Peyer's patch (tissue), 4 donors: ENCODE results near the gene TMEM258. TPM values are rescaled to one million over a fixed set of nuclear protein-coding genes. Genes with fewer than 3 reads are reported as not detected.
A peak's percentile ranks its signal among the peaks of the same experiment; 100 is the strongest.

Source experiments
- DNase-seq, 3 donors: peaks; one replicate each; pipeline ENCODE4 v3.0.0-alpha.2; 2017 to 2019
- H3K27ac ChIP-seq, 4 donors: fragments of 200-600 bp; sonication (generic); one replicate each; pipeline ENCODE4 v1.5.1; 2016 to 2019
- H3K27me3 ChIP-seq, 2 donors: fragments of 200-600 bp; sonication (generic); one replicate each; pipeline ENCODE4 v1.5.1; 2019
- H3K36me3 ChIP-seq, 3 donors: fragments of 200-600 bp; sonication (generic); one replicate each; pipeline ENCODE4 v1.5.1; 2016 to 2019
- H3K4me1 ChIP-seq, 4 donors: fragments of 200-600 bp; sonication (generic); one replicate each; pipeline ENCODE4 v1.5.1; 2016 to 2019
- H3K4me3 ChIP-seq, 4 donors: fragments of 200-600 bp; sonication (generic); 1 replicate in 3 of 4; 2 replicates in 1 of 4; pipeline ENCODE4 v1.5.1; 2016 to 2019; ENCODE audit warnings: mild to moderate bottlenecking in 1 of 4
- H3K9me3 ChIP-seq, 4 donors: fragments of 200-600 bp; sonication (generic); one replicate each; pipeline ENCODE4 v1.5.1; 2016 to 2019; ENCODE audit warnings: mild to moderate bottlenecking in 1 of 4
- CTCF ChIP-seq, 6 experiments: fragments of 450-650 bp in 4 of 6; fragments of 200-600 bp in 2 of 6; sonication (generic) in 1 of 6; IDR thresholded peaks; one replicate each; pipeline ENCODE4 v1.5.1; 2017 to 2019; ENCODE audit warnings: antibody characterized with exemption in 6 of 6, mild to moderate bottlenecking in 3 of 6, moderate library complexity in 1 of 6
- POLR2A ChIP-seq, 2 donors: fragments of 450-650 bp; IDR thresholded peaks; one replicate each; pipeline ENCODE4 v1.5.1; 2017; ENCODE audit warnings: antibody characterized with exemption in 2 of 2, mild to moderate bottlenecking in 2 of 2, moderate library complexity in 2 of 2
- total RNA-seq, 4 donors: library from RNA; depleted of rRNA; stranded (reverse); fragments of >200 nt; gene quantifications; one replicate each; pipeline ENCODE4 v1.1.0, GENCODE V29; 2016

Gene TMEM258
- total RNA-seq, 4 donors from 2014 or later: 28.7 to 34.7 (median 34.5) TPM; not detected in 1

- H3K4me1 ChIP-seq: peaks cover 0 to 48% (median 2%) of the 10 kb centered on the region in 4 donors
- no peak for TF ChIP-seq CTCF (IDR thresholded peaks at IDR 0.05)
- TF ChIP-seq POLR2A (IDR thresholded peaks at IDR 0.05): peak in 1 of 2 donors; percentile 42
- peak overlapping the region in 3 of 4 donors; percentile 27 to 92 (median 63) for H3K27ac ChIP-seq
- H3K36me3 ChIP-seq: no peaks in the 10 kb centered on the region
- H3K9me3 ChIP-seq: no peaks in the 10 kb centered on the region
- peak overlapping the region in 2 of 4 donors; percentile 87 for H3K4me3 ChIP-seq
- H3K27me3 ChIP-seq: no peaks in the 10 kb centered on the region
- peak in 1 of 3 donors; percentile 58 for DNase-seq
These were observed 37.6 kb downstream of the TMEM258 start for GRCh38 chr11:61754534-61755482.

GRCh38 chr11:61753672-61754071 lies 38.7 kb downstream of the TMEM258 start:
- Histone ChIP-seq H3K9me3 (no peaks in the 10 kb centered on the region), H3K4me1 (peaks cover 0 to 48% (median 2%) of the 10 kb centered on the region in 4 donors), H3K27me3 (no peaks in the 10 kb centered on the region), H3K27ac (peak overlapping the region in 2 of 4 donors; percentile 63 to 92), H3K36me3 (no peaks in the 10 kb centered on the region), H3K4me3 (peak overlapping the region in 2 of 4 donors; percentile 87)
- TF ChIP-seq POLR2A (IDR thresholded peaks at IDR 0.05): no peak
- DNase-seq: no peak

GRCh38 chr11:61752925-61753521 lies 39.4 kb downstream of the TMEM258 start:
- Histone ChIP-seq H3K4me1 (peaks cover 0 to 45% (median 2%) of the 10 kb centered on the region in 4 donors), H3K27ac (peak overlapping the region; percentile 7 to 92 (median 54)), H3K36me3 (no peaks in the 10 kb centered on the region), H3K4me3 (peak overlapping the region; percentile 38 to 87 (median 65)), H3K27me3 (no peaks in the 10 kb centered on the region), H3K9me3 (no peaks in the 10 kb centered on the region)
- no peak for DNase-seq
- TF ChIP-seq CTCF (IDR thresholded peaks at IDR 0.05) (no peak), POLR2A (IDR thresholded peaks at IDR 0.05) (no peak)

GRCh38 chr11:61752117-61752924 lies 40.1 kb downstream of the TMEM258 start, which contains the start of gene MYRF:
Gene MYRF (plus strand): TSS chr11:61752636. CDS start chr11:61752745, 109 bp downstream.
- Histone ChIP-seq H3K9me3 (no peaks in the 10 kb centered on the region), H3K4me1 (peaks cover 0 to 45% (median 2%) of the 10 kb centered on the region in 4 donors), H3K27me3 (no peaks in the 10 kb centered on the region), H3K36me3 (no peaks in the 10 kb centered on the region), H3K27ac (peak within 1 kb of the TSS; percentile 7 to 92 (median 54)), H3K4me3 (peak within 1 kb of the TSS; percentile 38 to 87 (median 65))
- TF ChIP-seq CTCF (IDR thresholded peaks at IDR 0.05): peak in 4 of 6 experiments; percentile 34 to 81 (median 72)
- peak in 1 of 2 donors; percentile 43 for TF ChIP-seq POLR2A (IDR thresholded peaks at IDR 0.05)
- DNase-seq: peak; percentile 17 to 88 (median 73)

- Histone ChIP-seq H3K27me3 (no peaks in the 10 kb centered on the region), H3K9me3 (no peaks in the 10 kb centered on the region), H3K27ac (no peak overlapping the region), H3K4me3 (no peak overlapping the region), H3K4me1 (peaks cover 0 to 40% (median 2%) of the 10 kb centered on the region in 4 donors), H3K36me3 (no peaks in the 10 kb centered on the region)
- no peak for TF ChIP-seq POLR2A (IDR thresholded peaks at IDR 0.05)
- TF ChIP-seq CTCF (IDR thresholded peaks at IDR 0.05): no peak
- DNase-seq: no peak
These were observed 41.0 kb downstream of the TMEM258 start for GRCh38 chr11:61751384-61751783.
